ENCODE data around the gene NPAS2. TPM values are rescaled to one million over a fixed set of nuclear protein-coding genes. Genes with fewer than 3 reads are reported as not detected.

The NPAS2 gene
- polyA plus RNA-seq, 1 donor = 20.4 TPM

DNA sequence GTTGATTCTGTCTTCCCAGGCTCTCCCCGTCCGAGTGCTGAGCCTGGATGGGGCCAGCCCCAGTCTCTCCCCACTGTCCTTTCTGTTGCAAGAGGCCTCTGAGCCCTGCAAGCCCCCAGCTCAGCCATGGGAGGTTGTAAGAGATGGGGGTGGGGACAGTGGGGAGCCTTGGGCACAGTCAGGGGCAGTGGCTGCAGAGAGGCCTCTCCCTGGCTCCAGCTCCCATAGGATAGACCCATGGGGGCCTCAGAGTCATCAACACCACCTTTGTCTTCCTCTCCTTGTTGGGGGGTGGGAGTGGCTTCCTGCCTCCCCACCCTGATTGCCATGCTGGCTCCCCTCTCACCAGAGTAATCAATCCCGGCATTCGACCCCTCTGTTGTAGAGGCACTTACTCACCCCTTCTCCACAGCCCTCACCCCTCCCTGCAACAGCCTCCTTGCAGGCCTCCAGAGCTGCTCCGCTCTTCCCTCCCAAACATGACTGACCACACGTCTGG is 37.5 kb upstream of the NPAS2 start:
- Histone ChIP-seq H3K9me3 (ENCODE audit: control insufficient read depth, low read depth, low read length) (peaks cover 3% of the 10 kb centered on the region), H3K4me1 (ENCODE audit: control insufficient read depth, insufficient read depth, low read length) (peaks cover 63% of the 10 kb centered on the region), H3K27ac (ENCODE audit: low read length) (peak overlapping the region; percentile 9), H3K27me3 (ENCODE audit: control insufficient read depth, insufficient read depth, low read length) (no peaks in the 10 kb centered on the region), H3K4me3 (ENCODE audit: low read length) (no peak overlapping the region), H3K36me3 (ENCODE audit: control insufficient read depth, insufficient read depth, low read length) (no peaks in the 10 kb centered on the region)
- WGBS (ENCODE audit: insufficient coverage, low lambda C conversion rate) = 80% methylated on average over 2 of the region's 6 CpGs
- no peak for DNase-seq

DNA sequence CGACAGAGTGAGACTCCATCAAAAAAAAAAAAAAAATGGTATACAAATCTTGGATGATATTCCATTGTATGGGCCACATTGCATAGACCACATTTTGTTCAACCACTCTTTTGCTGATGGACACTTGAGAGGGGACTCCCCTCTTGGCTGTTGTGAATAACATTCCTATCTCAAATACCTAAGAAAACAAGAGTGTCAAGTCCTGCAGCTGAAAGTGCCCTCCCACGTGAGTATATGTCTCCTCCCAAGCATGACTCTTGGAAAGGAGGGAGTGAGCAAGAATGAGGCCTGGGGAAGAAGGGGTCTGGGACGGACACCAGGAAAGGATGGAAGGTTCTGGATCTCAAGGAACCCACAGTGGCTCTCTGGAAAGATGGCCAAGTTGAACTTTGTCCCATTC is 36.0 kb upstream of the NPAS2 start:
- Histone ChIP-seq H3K4me3 (ENCODE audit: low read length) (no peak overlapping the region), H3K27me3 (ENCODE audit: control insufficient read depth, insufficient read depth, low read length) (no peaks in the 10 kb centered on the region), H3K4me1 (ENCODE audit: control insufficient read depth, insufficient read depth, low read length) (peaks cover 61% of the 10 kb centered on the region), H3K9me3 (ENCODE audit: control insufficient read depth, low read depth, low read length) (peaks cover 3% of the 10 kb centered on the region), H3K27ac (ENCODE audit: low read length) (peak overlapping the region; percentile 73), H3K36me3 (ENCODE audit: control insufficient read depth, insufficient read depth, low read length) (no peaks in the 10 kb centered on the region)
- peak in 1 of 2 donors; percentile 43 for DNase-seq
- 100% methylated on average over 1 of the region's 3 CpGs for WGBS (ENCODE audit: insufficient coverage, low lambda C conversion rate)

DNA sequence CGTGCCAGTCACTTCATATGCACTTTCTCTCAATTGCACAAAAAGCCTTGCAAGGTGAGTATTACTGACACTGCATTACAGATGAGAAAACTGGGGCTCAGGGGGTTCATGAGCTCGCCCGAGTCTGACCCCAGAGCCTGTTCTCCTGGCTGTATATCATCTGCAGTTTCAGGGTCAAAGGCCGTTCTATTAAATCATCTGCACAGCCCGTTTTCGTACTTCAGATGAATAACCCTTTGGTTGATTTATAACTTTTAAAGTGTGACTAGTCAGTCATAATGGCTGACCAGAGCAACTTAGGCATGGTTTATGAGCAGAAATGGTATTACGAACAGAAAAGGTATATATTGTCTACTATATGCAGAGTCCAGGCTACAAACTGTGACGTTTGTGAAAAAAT is 35.3 kb upstream of the NPAS2 start:
- no peaks in the 10 kb centered on the region for H3K27me3 ChIP-seq (ENCODE audit: control insufficient read depth, insufficient read depth, low read length)
- WGBS (ENCODE audit: insufficient coverage, low lambda C conversion rate) = 20% methylated on average over 1 of the region's 8 CpGs
- peaks cover 3% of the 10 kb centered on the region for H3K9me3 ChIP-seq (ENCODE audit: control insufficient read depth, low read depth, low read length)
- no peak overlapping the region for H3K4me3 ChIP-seq (ENCODE audit: low read length)
- no peaks in the 10 kb centered on the region for H3K36me3 ChIP-seq (ENCODE audit: control insufficient read depth, insufficient read depth, low read length)
- H3K4me1 ChIP-seq (ENCODE audit: control insufficient read depth, insufficient read depth, low read length) = peaks cover 58% of the 10 kb centered on the region
- DNase-seq = peak; percentile 79 to 93
- H3K27ac ChIP-seq (ENCODE audit: low read length) = peak overlapping the region; percentile 73

DNA sequence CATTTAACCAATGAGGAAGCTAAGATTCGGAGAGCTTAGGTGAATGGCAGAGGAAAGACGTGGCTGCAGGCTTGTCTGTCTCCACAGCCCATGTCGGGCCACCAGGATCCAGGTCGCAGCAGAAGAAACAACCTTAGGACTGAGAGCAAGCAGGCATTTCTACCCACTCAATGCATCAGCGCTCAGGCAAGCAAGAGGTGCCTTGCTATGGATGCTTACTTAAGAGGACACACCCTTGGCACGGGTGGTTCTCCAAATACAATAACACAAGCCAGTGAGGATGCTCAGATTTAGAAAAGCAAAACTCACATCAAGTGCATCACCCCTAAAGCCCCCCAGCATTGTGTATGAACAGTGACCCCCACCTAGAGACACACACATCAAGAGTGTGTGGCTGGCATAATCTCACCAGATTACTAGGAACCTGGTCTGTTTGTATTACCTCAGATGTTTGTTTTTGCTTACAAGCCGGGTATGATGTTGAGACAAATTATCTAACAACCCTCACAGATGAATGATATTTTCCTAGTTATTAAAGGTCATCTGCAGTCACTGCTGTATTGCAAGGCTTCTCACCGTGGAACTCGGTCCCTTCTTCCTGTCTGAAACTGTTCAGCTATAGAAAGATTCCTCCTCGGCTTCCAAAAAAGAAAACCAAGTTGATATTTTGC is 34.2 kb upstream of the NPAS2 start:
- WGBS (ENCODE audit: insufficient coverage, low lambda C conversion rate) = 68% methylated on average over 2 of the region's 10 CpGs
- H3K27ac ChIP-seq (ENCODE audit: low read length) = peak overlapping the region; percentile 73
- peaks cover 48% of the 10 kb centered on the region for H3K4me1 ChIP-seq (ENCODE audit: control insufficient read depth, insufficient read depth, low read length)
- H3K9me3 ChIP-seq (ENCODE audit: control insufficient read depth, low read depth, low read length) = peaks cover 3% of the 10 kb centered on the region
- DNase-seq = no peak
- H3K36me3 ChIP-seq (ENCODE audit: control insufficient read depth, insufficient read depth, low read length) = no peaks in the 10 kb centered on the region
- no peak overlapping the region for H3K4me3 ChIP-seq (ENCODE audit: low read length)
- H3K27me3 ChIP-seq (ENCODE audit: control insufficient read depth, insufficient read depth, low read length) = no peaks in the 10 kb centered on the region

DNA sequence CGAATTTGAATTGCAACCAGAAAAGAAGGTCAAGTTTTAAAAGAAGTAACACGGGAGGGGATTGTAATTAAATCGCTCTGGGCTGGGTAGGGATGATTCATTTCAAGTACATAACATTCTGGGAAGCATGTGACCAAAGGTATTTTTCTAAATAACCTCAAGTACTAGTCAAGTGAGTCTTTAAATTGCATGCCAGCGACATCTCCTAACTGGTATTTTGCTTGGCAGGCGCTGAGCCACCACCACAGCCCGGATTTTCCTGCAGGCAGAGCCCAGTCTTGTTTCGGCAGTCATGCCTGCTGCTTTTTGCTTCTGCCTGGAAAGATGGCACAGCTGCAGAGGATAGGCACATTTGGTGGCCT is 33.7 kb upstream of the NPAS2 start:
- DNase-seq = no peak
- no peaks in the 10 kb centered on the region for H3K27me3 ChIP-seq (ENCODE audit: control insufficient read depth, insufficient read depth, low read length)
- H3K36me3 ChIP-seq (ENCODE audit: control insufficient read depth, insufficient read depth, low read length) = no peaks in the 10 kb centered on the region
- H3K4me1 ChIP-seq (ENCODE audit: control insufficient read depth, insufficient read depth, low read length) = peaks cover 43% of the 10 kb centered on the region
- peak overlapping the region; percentile 19 for H3K27ac ChIP-seq (ENCODE audit: low read length)
- WGBS (ENCODE audit: insufficient coverage, low lambda C conversion rate) = 83% methylated on average over 3 of the region's 7 CpGs
- peaks cover 3% of the 10 kb centered on the region for H3K9me3 ChIP-seq (ENCODE audit: control insufficient read depth, low read depth, low read length)
- H3K4me3 ChIP-seq (ENCODE audit: low read length) = no peak overlapping the region

DNA sequence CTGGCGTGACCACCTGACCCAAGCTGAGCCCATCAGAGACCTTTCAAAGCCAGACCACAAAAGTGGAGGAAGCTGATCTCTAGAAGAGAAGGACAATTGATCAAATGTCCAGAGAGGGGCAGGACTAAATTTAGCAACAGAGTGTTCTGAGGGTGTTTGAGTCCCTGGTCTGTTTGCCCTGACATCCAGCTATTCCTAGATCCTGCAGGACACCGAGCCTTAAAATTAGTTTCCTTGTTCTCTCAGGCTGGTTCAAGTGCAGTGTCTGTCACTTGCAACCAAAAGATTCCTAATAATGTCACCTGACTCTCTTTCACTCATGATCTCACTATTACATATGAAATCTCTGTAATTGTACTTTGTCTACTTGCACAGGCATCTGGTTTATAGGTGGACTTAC is 33.0 kb upstream of the NPAS2 start:
- no peak for DNase-seq
- peaks cover 36% of the 10 kb centered on the region for H3K4me1 ChIP-seq (ENCODE audit: control insufficient read depth, insufficient read depth, low read length)
- WGBS (ENCODE audit: insufficient coverage, low lambda C conversion rate) = no CpG with 5 or more reads among the region's 2 CpGs
- no peaks in the 10 kb centered on the region for H3K36me3 ChIP-seq (ENCODE audit: control insufficient read depth, insufficient read depth, low read length)
- no peaks in the 10 kb centered on the region for H3K27me3 ChIP-seq (ENCODE audit: control insufficient read depth, insufficient read depth, low read length)
- no peak overlapping the region for H3K4me3 ChIP-seq (ENCODE audit: low read length)
- no peaks in the 10 kb centered on the region for H3K9me3 ChIP-seq (ENCODE audit: control insufficient read depth, low read depth, low read length)
- H3K27ac ChIP-seq (ENCODE audit: low read length) = no peak overlapping the region

DNA sequence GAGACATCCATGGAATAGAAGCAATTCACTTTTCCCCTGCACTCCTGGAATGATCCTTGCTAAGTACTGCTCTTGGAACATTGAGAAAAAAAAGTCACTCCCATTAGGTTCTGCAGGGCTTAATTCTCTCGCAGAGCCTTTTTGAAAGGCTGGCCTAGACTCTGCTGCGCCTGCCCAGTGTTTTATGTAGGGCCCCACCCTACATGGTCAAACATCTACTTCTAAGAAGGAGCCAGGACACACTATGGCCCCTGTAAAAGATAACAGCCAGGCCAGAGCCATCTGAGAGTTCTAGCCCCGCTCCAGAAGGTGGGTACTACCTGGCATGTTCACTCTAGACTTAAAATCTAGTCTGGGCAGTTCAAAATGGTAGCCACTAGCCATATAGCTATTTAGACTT is 30.6 kb upstream of the NPAS2 start:
- WGBS (ENCODE audit: insufficient coverage, low lambda C conversion rate) = no CpG with 5 or more reads among the region's 3 CpGs
- Histone ChIP-seq H3K36me3 (ENCODE audit: control insufficient read depth, insufficient read depth, low read length) (no peaks in the 10 kb centered on the region), H3K4me3 (ENCODE audit: low read length) (no peak overlapping the region), H3K4me1 (ENCODE audit: control insufficient read depth, insufficient read depth, low read length) (peaks cover 22% of the 10 kb centered on the region), H3K27me3 (ENCODE audit: control insufficient read depth, insufficient read depth, low read length) (no peaks in the 10 kb centered on the region), H3K9me3 (ENCODE audit: control insufficient read depth, low read depth, low read length) (no peaks in the 10 kb centered on the region), H3K27ac (ENCODE audit: low read length) (no peak overlapping the region)
- DNase-seq = peak in 1 of 2 donors; percentile 48

DNA sequence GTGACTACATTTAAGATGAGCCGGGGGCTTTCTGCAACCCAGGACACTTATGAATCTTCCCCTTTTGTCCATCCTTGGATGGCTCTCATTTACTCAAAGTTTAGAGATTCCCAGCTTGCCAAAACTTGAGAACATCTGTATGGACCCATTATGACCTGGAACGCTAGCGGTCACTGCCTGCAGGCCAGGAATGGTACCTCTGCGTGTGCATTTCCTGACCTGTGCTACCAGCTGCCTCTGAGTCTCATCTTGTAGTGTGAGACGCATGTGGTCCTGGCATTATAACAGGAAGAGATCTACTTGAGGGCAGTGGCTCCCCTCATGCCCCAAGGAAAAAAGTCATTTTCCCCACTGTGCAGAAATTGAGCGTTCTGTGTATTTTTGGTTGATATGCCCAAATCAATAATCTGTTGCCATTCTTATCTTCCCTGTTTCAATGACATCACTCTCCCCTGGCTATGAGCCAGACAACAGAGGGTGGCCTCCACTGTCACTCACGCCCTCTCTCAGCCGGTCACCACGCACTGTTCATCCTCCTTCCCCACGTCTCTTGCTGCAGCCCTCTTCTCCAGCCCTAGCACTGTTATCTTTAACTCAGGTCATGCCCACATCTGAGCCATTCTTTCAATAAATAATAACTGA is 28.5 kb upstream of the NPAS2 start:
- peaks cover 6% of the 10 kb centered on the region for H3K4me1 ChIP-seq (ENCODE audit: control insufficient read depth, insufficient read depth, low read length)
- H3K27ac ChIP-seq (ENCODE audit: low read length) = no peak overlapping the region
- H3K27me3 ChIP-seq (ENCODE audit: control insufficient read depth, insufficient read depth, low read length) = no peaks in the 10 kb centered on the region
- H3K36me3 ChIP-seq (ENCODE audit: control insufficient read depth, insufficient read depth, low read length) = no peaks in the 10 kb centered on the region
- H3K4me3 ChIP-seq (ENCODE audit: low read length) = no peak overlapping the region
- WGBS (ENCODE audit: insufficient coverage, low lambda C conversion rate) = no CpG with 5 or more reads among the region's 10 CpGs
- DNase-seq = no peak
- no peaks in the 10 kb centered on the region for H3K9me3 ChIP-seq (ENCODE audit: control insufficient read depth, low read depth, low read length)

DNA sequence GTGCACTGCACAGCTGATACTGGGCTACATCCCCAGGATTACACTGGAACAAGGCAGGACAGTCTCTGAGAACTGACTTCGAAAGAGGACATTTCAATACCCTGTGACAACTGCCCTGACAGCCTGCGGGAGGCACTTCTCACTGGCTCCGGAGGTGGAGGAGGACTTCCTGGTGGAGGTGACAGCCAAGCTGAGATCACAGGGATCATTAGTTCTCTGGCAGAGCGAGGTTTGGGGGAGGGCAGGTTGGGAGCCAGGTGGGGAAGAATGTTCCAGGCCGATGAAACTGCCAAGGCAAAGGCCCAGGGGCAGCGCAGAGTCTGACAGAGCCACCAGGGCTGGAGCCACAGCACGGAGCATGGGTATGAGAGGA is 28.0 kb upstream of the NPAS2 start:
- Histone ChIP-seq H3K4me3 (ENCODE audit: low read length) (no peak overlapping the region), H3K27ac (ENCODE audit: low read length) (no peak overlapping the region), H3K27me3 (ENCODE audit: control insufficient read depth, insufficient read depth, low read length) (no peaks in the 10 kb centered on the region), H3K9me3 (ENCODE audit: control insufficient read depth, low read depth, low read length) (no peaks in the 10 kb centered on the region), H3K36me3 (ENCODE audit: control insufficient read depth, insufficient read depth, low read length) (no peaks in the 10 kb centered on the region), H3K4me1 (ENCODE audit: control insufficient read depth, insufficient read depth, low read length) (peaks cover 1% of the 10 kb centered on the region)
- no CpG with 5 or more reads among the region's 7 CpGs for WGBS (ENCODE audit: insufficient coverage, low lambda C conversion rate)
- DNase-seq = no peak

DNA sequence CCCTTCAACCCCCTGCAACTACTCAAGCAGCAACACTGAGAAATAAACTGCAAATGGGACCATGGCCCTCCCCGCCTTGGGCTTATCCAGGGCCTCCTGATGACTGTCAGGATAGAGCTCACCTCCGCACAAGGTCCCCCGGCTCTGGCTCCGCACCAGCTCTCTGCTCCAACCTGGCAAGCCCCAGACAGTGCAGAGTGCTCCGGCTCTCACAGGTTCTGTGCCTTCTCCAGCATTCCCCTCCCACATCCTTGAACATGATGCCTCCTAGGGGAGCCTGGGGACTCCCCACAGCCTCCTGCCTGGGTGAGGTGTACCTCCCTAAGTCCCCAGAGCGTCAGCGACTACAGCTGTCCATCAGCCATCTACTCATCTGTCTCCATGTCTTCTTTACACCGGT is 26.7 kb upstream of the NPAS2 start:
- Histone ChIP-seq H3K4me1 (ENCODE audit: control insufficient read depth, insufficient read depth, low read length) (no peaks in the 10 kb centered on the region), H3K27me3 (ENCODE audit: control insufficient read depth, insufficient read depth, low read length) (no peaks in the 10 kb centered on the region), H3K27ac (ENCODE audit: low read length) (no peak overlapping the region), H3K4me3 (ENCODE audit: low read length) (no peak overlapping the region), H3K9me3 (ENCODE audit: control insufficient read depth, low read depth, low read length) (no peaks in the 10 kb centered on the region), H3K36me3 (ENCODE audit: control insufficient read depth, insufficient read depth, low read length) (no peaks in the 10 kb centered on the region)
- WGBS (ENCODE audit: insufficient coverage, low lambda C conversion rate) = no CpG with 5 or more reads among the region's 8 CpGs
- DNase-seq = no peak

DNA sequence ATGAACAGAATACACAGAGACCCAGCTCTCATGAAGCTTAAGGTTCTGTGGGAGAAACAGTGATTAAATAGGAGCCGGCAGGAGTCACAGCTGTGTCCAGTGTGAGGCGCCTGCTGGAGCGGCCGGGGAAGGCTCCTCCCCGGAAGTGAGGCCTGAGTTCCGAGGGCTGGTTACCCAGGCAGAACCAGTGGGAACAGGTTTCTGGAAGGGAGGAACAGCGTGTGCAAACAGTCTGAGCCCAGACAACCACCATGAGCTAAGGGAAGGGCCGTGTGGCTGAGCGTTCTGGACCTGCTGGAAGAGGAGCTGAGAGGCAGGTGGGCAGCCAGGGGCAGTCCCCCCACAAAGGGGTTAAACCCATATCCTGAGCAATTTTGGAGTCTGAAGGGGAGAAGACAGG is 26.0 kb upstream of the NPAS2 start:
- H3K4me3 ChIP-seq (ENCODE audit: low read length) = no peak overlapping the region
- no peak for DNase-seq
- no peaks in the 10 kb centered on the region for H3K9me3 ChIP-seq (ENCODE audit: control insufficient read depth, low read depth, low read length)
- no peaks in the 10 kb centered on the region for H3K27me3 ChIP-seq (ENCODE audit: control insufficient read depth, insufficient read depth, low read length)
- H3K4me1 ChIP-seq (ENCODE audit: control insufficient read depth, insufficient read depth, low read length) = no peaks in the 10 kb centered on the region
- H3K36me3 ChIP-seq (ENCODE audit: control insufficient read depth, insufficient read depth, low read length) = no peaks in the 10 kb centered on the region
- WGBS (ENCODE audit: insufficient coverage, low lambda C conversion rate) = no CpG with 5 or more reads among the region's 9 CpGs
- no peak overlapping the region for H3K27ac ChIP-seq (ENCODE audit: low read length)

Data from large intestine (tissue), 3 donors.